HG03457 (cell line): Measurements from ENCODE around the gene ZNF468.
A peak's percentile ranks its signal among the peaks of the same experiment; 100 is the strongest.
"Not testable (repeated sequence)": the region's sequence is repeated elsewhere in the genome, so short reads cannot be mapped to it uniquely, and the experiment has no call there.

Source experiments
- ATAC-seq: cut with Tn5 transposase; IDR thresholded peaks from one replicate; pipeline ENCODE4 v1.9.1; 2021; ENCODE audit warnings: moderate number of reproducible peaks; ENCODE audit not compliant: unreplicated experiment

ZNF468 gene

DNA sequence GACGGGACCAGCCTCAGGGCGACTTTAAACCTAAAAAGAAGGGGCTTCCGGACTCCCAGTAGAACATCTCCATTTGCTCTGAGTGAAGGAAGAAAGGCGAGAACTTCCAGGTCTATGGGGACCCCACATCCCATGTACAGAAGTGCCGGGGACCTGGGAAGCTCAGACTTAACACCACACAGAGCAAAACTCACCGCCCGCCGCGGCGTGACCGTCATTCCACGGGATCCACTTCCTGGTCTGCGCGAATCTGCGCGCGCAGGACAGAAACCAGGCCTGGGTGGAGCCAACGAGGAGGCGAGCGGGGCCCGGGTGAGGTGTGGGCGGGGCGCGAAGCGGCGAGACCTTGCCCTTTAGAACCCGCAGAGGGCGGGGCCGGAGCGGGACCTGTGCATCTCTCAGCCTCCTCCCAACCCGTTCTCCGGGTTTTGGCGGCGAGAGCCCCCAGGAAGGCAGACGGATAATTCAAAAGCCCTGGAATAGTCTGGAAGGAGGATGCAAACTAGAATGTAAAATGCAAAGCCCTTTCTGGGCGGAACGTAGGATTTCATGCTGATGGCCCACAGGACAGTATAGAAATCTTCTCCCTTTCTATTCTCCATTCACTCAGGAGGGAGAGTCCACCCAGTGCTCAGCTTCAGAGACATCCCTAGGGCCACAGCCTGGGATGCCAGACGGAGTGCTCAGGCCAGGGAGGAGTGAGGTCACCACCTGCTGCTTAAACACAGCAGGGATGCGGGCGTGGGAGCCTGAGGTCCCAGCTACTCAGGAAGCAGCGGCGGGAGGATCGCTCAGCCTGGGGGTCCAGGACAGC, at the start of gene ZNF468:
Gene ZNF468 (minus strand): TSS at position 242 of the 814 bp plus-strand sequence. CDS start 3,347 bp downstream, outside the sequence.
- ATAC-seq = peak; percentile 86

DNA sequence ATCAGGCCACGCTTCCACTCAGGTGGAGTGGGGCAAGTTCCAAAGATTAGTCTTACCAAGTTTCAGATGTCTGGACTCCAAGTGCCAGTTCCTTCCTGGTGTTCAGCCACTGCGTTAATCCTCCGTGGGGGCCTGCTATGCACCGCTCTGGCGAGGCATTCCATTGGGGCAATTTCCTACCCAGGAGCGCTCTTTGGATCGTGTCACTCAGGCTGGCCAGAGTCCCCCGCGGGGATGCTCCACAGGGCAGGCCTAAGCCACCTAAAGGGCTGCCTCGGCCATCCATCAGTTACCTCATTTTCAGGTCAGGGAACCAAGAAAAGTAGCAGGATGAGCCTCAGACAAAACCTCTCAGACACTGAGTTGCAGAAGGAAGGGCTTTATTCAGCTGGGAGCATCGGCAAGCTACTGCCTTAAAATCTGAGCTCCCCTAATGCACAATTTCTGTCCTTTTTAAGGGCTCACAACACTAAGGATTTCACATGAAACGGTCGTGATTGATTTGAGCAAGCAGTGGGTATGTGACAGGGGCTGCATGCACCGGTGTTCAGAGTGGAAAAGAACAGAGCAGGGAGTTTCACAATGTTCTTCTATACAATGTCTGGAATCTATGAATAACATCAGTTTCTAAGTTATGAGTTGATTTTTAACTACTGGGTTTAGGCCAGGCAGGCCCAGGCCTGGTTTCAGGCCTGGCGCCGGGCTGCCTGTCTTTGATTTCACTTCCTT, 46.8 kb upstream of the ZNF468 start:
- ATAC-seq = not testable (repeated sequence)

GRCh38 chr19:52901842-52902241, 44.4 kb upstream of the ZNF468 start:
- ATAC-seq = no peak

- not testable (repeated sequence) for ATAC-seq
These were observed 41.2 kb upstream of the ZNF468 start for GRCh38 chr19:52898596-52898995.

DNA sequence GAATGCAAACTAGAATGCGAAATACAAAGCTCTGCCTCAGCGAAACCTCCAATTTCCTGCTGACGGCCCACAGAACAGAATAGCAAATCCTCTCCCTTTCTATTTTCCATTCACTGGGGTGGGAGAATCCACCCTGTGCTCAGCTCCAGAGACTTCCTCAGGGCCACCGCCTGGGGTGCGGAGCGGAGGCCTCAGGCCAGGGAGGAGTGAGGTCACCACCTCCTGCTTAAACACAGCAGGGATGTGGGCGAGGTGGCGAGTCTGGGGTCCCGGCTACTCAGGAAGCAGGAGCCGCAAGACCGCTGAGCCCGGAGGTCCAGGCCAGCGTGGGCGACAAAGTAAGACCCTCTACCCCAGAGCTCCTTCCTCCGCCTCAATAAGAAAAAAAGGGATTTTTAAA, 40.7 kb upstream of the ZNF468 start:
- no peak for ATAC-seq

- ATAC-seq = peak; percentile 92
These were observed 39.9 kb upstream of the ZNF468 start, which contains the start of gene ZNF320 for GRCh38 chr19:52897138-52897935. ZNF320 (minus strand) TSS chr19:52897635; CDS start chr19:52890255, 7,380 bp downstream.

DNA sequence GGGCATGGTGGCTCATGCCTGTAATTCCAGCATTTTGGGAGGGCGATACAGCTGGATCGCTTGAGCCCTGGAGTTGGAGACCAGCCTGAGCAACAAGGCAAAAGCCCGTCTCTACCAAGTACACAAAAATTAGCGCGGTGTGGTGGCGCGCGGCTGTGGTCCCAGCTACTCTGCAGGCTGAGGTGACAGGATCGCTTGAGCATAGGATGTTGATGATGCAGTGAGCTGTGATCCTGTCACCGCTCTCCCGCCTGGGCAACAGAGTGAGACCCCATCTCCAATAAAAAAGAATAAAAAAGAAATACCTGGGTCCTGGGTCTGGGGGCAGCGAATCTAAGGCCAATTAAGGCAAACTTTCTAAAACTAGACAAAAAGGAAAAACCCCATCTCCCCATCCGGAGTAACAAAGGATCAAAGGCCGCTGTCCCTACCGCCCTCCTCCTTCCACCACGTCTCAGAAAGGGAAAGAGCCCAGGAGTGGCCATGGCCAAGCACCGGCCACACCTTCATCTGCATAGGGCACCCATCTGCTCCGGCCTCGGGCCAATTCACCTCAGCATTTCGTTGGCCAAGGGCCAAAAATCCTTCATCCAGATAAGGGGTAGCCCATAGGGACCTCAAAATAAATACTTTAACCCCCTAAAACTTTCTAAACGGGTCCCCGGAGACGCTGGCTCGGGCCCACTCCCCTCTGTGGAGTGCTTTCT, 39.2 kb upstream of the ZNF468 start:
- ATAC-seq = no peak

GRCh38 chr19:52891336-52891735, 33.9 kb upstream of the ZNF468 start:
- ATAC-seq = no peak

- ATAC-seq = no peak
These were observed 32.5 kb upstream of the ZNF468 start for GRCh38 chr19:52889931-52890330.

DNA sequence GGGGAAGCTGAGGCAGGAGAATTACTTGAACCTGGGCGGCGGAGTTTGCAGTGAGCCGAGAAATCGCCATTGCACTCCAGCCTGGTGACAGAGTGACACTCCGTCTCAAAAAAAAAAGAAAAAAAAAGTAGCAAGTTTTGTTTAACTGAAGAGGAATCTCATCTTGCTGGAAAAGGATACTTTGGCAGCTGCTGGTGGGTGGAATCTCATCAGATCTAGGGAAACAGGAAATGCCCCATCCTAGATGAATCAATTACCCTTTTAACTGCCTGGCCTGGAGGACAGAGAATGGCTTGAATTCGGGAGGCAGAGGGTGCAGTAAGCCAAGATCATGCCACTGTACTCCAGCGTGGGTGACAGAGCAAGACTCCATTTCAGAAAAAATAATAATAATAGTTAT, 31.7 kb upstream of the ZNF468 start:
- no peak for ATAC-seq

DNA sequence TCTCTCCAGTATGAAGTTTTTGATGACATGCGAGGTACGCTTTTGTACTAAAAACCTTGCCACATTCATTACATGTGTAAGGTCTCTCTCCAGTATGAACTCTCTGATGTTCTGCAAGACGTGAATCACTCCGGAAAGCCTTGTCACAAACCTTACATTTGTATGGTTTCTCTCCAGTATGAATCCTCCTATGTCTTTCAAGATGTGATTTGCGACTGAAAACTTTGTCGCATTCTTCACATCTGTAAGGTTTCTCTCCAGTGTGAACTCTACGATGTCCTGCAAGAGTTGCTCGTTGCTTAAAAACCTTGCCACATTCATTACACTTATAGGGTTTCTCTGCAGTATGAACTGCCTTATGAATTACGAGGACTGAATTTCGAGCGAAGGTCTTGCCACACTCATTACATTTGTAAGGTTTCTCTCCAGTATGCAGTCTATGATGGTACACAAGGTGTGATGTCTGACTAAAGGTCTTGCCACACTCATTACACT, 23.5 kb upstream of the ZNF468 start:
- no peak for ATAC-seq

DNA sequence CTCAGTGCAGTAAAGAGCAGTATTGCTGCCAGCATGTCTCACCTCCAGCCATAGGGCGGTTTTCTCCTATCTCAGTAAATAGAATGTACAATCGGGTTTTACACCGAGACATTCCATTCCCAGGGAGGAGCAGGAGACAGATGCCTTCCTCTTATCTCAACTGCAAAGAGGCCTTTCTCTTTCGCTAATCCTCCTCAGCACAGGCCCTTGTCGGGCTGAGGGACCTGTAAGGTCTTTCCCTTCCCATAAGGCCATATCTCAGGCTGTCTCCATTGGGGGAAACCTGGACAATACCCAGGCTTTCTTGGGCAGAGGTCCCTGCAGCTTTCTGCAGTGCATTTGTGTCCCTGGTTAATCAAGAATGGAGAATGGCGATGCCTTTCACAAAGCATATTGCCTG, 15.6 kb upstream of the ZNF468 start:
- not testable (repeated sequence) for ATAC-seq

DNA sequence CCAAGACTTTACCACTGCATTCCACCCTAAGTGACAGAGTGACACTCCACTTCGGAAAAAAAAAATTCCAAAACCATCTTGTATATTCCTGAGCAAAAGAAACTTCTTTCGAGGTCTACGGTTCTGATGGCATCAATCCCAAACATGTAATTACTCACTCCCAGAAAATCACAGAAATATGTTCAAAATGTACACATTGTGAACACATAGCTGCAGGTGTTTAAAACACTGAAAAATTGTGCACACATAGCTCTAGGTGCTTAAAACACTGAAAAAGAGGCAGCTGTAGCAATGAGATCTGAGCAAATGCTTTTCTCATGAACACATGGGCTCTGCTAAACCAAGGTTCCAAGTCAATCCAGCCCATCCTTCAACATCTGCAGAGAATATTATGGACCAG, 14.0 kb upstream of the ZNF468 start:
- no peak for ATAC-seq

- not testable (repeated sequence) for ATAC-seq
These were observed 10.6 kb upstream of the ZNF468 start for GRCh38 chr19:52868031-52868430.

- not testable (repeated sequence) for ATAC-seq
These were observed 660 bp downstream of the ZNF468 start for GRCh38 chr19:52856540-52857377.

- ATAC-seq = not testable (repeated sequence)
These were observed 10.1 kb downstream of the ZNF468 start for GRCh38 chr19:52847352-52847751.

DNA sequence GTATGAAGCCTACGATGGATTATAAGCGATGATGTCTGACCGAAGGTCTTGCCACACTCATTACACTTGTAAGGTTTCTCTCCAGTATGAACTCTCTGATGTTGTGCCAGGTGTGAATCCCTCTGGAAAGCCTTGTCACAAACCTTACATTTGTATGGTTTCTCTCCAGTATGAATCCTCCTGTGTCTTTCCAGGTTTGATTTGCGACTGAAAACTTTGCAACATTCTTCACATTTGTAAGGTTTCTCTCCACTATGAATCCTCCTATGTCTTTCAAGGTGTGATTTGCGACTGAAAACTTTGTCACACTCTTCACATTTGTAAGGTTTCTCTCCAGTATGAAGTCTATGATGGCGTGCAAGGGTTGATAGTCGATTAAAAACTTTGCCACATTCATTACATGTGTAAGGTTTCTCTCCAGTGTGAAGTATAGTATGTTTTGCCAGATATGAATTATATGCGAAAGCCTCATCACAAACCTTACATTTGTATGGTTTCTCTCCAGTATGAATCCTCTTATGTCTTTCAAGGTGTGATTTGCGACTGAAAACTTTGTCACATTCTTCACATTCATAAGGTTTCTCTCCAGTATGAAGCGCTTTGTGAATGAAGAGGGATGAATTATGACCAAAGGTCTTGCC, 16.5 kb downstream of the ZNF468 start:
- ATAC-seq = not testable (repeated sequence)

- ATAC-seq = not testable (repeated sequence)
These were observed 23.1 kb downstream of the ZNF468 start for GRCh38 chr19:52834289-52834688.

DNA sequence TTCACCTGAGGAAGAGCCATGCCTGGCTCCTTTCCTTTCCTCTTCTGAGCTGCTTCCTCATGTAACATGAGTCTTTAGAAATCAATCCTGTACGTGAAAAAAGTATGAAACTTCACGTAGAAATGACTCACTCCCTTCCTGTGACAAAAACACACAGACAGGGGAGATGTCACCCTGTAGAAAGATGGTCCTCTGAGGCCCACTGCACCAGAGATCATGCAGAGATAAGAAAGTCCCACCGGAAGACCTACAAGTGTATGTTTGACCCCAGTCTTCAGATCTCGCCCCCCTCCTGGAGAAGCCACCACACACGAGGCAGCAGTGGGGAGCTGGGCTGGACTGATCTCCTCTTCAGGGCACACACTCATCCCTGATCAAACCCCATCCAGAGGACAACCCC, 23.9 kb downstream of the ZNF468 start:
- not testable (repeated sequence) for ATAC-seq
